NCI-H2227 treated with DMSO at 0.1 percent for 48 hours (cell line): ENCODE measurements around the gene BLOC1S3.
A peak's percentile ranks its signal among the peaks of the same experiment; 100 is the strongest.

Experiments used
- DNase-seq: peaks from one replicate; lab custom pipeline; 2025; lab: John Stamatoyannopoulos, UW

Gene BLOC1S3

GRCh38 chr19:45182758-45183157 lies 4.2 kb downstream of the BLOC1S3 start:
- DNase-seq: no peak

- DNase-seq: no peak
Observed at GRCh38 chr19:45184115-45184514, 5.5 kb downstream of the BLOC1S3 start.

- DNase-seq: no peak
Observed at GRCh38 chr19:45186509-45187334, 8.1 kb downstream of the BLOC1S3 start.

GRCh38 chr19:45187421-45188100 lies 9.0 kb downstream of the BLOC1S3 start:
- DNase-seq: peak; percentile 1

- no peak for DNase-seq
Observed at GRCh38 chr19:45189971-45190370, 11.4 kb downstream of the BLOC1S3 start.

- DNase-seq: no peak
Observed at GRCh38 chr19:45191375-45191774, 12.8 kb downstream of the BLOC1S3 start.

- DNase-seq: no peak
Observed at GRCh38 chr19:45195764-45196163, 17.2 kb downstream of the BLOC1S3 start.

- DNase-seq: no peak
Observed at GRCh38 chr19:45200568-45200967, 22.0 kb downstream of the BLOC1S3 start.

- no peak for DNase-seq
Observed at GRCh38 chr19:45202637-45203036, 24.1 kb downstream of the BLOC1S3 start.

GRCh38 chr19:45205810-45206209 lies 27.2 kb downstream of the BLOC1S3 start:
- no peak for DNase-seq

- DNase-seq: no peak
Observed at GRCh38 chr19:45206328-45206727, 27.7 kb downstream of the BLOC1S3 start.

- DNase-seq: no peak
Observed at GRCh38 chr19:45211751-45212381, 33.3 kb downstream of the BLOC1S3 start.

- no peak for DNase-seq
Observed at GRCh38 chr19:45213031-45213430, 34.4 kb downstream of the BLOC1S3 start.

- no peak for DNase-seq
Observed at GRCh38 chr19:45215391-45216191, 37.0 kb downstream of the BLOC1S3 start.

GRCh38 chr19:45216667-45217066 lies 38.1 kb downstream of the BLOC1S3 start:
- DNase-seq: no peak

GRCh38 chr19:45217193-45217956 lies 38.8 kb downstream of the BLOC1S3 start:
- no peak for DNase-seq

- no peak for DNase-seq
Observed at GRCh38 chr19:45217957-45218334, 39.4 kb downstream of the BLOC1S3 start.

- no peak for DNase-seq
Observed at GRCh38 chr19:45218426-45218825, 39.8 kb downstream of the BLOC1S3 start.

- DNase-seq: no peak
Observed at GRCh38 chr19:45218911-45219743, 40.5 kb downstream of the BLOC1S3 start.

GRCh38 chr19:45222724-45223123 lies 44.1 kb downstream of the BLOC1S3 start:
- DNase-seq: no peak

- DNase-seq: no peak
Observed at GRCh38 chr19:45223879-45224278, 45.3 kb downstream of the BLOC1S3 start.
